T-cell (primary cell): ENCODE results near the gene TUBA3E. TPM values are rescaled to one million over a fixed set of nuclear protein-coding genes. Genes with fewer than 3 reads are reported as not detected.
"Not testable (repeated sequence)": the region's sequence is repeated elsewhere in the genome, so short reads cannot be mapped to it uniquely, and the experiment has no call there.

Source experiments
- ATAC-seq, 4 experiments: fragments of 200-7000 bp in 3 of 4; fragments of 150-1000 bp in 1 of 4; cut with Tn5 transposase; replicated peaks in 1 of 4; 1 replicate in 3 of 4; 2 replicates in 1 of 4; pipeline ENCODE4 v1.10.0; 2021; ENCODE audit warnings: moderate library complexity in 3 of 4, mild to moderate bottlenecking in 2 of 4, moderate number of reproducible peaks in 1 of 4
- CTCF ChIA-PET, 2 donors: fragments of 300-600 bp; sonication (Branson Sonifier 250); formaldehyde crosslinking; loops; one replicate each; lab custom pipeline; 2022; ENCODE audit warnings: antibody characterized with exemption in 2 of 2; lab: Charles Lee
- POLR2A ChIA-PET, 2 donors: fragments of 300-600 bp; sonication (Branson Sonifier 250); formaldehyde crosslinking; loops; one replicate each; lab custom pipeline; 2022; ENCODE audit warnings: antibody characterized with exemption in 2 of 2; lab: Charles Lee
- DNase-seq, 35 experiments: peaks; one replicate each; pipeline versions ENCODE4 v3.0.0 to v3.0.0-alpha.2; 2013 to 2023
- H3K27ac ChIP-seq: one replicate; pipeline ENCODE4 v1.5.1; 2013; ENCODE audit warnings: low read length
- H3K27me3 ChIP-seq, 2 experiments: replicated peaks in 1 of 2; 1 replicate in 1 of 2; 2 replicates in 1 of 2; pipeline versions ENCODE4 v1.6.1 to v1.7.0; 2013; ENCODE audit warnings: low read length in 1 of 2, mixed read lengths in 1 of 2; ENCODE audit not compliant: control insufficient read depth in 2 of 2, insufficient read depth in 2 of 2; ENCODE audit errors: extremely low read depth in 1 of 2
- H3K36me3 ChIP-seq, 2 donors: 1 replicate in 1 of 2; 2 replicates in 1 of 2; pipeline versions ENCODE4 v1.6.1 to v1.7.0; 2013; ENCODE audit warnings: low read length in 1 of 2; ENCODE audit not compliant: control insufficient read depth in 2 of 2, insufficient read depth in 1 of 2; ENCODE audit errors: extremely low read depth in 1 of 2
- H3K4me1 ChIP-seq, 2 experiments: 1 replicate in 1 of 2; 2 replicates in 1 of 2; pipeline versions ENCODE4 v1.6.1 to v1.7.0; 2013; ENCODE audit warnings: low read length in 2 of 2, mixed read lengths in 1 of 2; ENCODE audit not compliant: insufficient read depth in 2 of 2, control insufficient read depth in 1 of 2; ENCODE audit errors: extremely low read depth in 1 of 2
- H3K4me3 ChIP-seq, 2 donors: 1 replicate in 1 of 2; 2 replicates in 1 of 2; pipeline versions ENCODE4 v1.5.1 to v1.7.0; 2013; ENCODE audit warnings: mild to moderate bottlenecking in 2 of 2, low read length in 1 of 2, moderate library complexity in 1 of 2; ENCODE audit not compliant: control insufficient read depth in 1 of 2; ENCODE audit errors: extremely low read depth in 1 of 2
- H3K9me3 ChIP-seq: 2 replicates; pipeline ENCODE4 v1.7.0; 2013
- H3K27ac Mint-ChIP-seq, 2 donors: one replicate each; pipeline ENCODE4 v1.8.0; 2020 to 2021; ENCODE audit warnings: mild to moderate bottlenecking in 2 of 2, mixed read lengths in 2 of 2
- H3K27me3 Mint-ChIP-seq, 2 donors: one replicate each; pipeline ENCODE4 v1.8.0; 2021 to 2022; ENCODE audit warnings: mixed read lengths in 2 of 2
- H3K36me3 Mint-ChIP-seq: one replicate; pipeline ENCODE4 v1.8.0; 2021; ENCODE audit warnings: mixed read lengths
- H3K4me1 Mint-ChIP-seq, 3 donors: one replicate each; pipeline ENCODE4 v1.8.0; 2020 to 2022; ENCODE audit warnings: mixed read lengths in 3 of 3, mild to moderate bottlenecking in 1 of 3
- H3K4me3 Mint-ChIP-seq, 3 donors: one replicate each; pipeline ENCODE4 v1.8.0; 2020 to 2022; ENCODE audit warnings: mild to moderate bottlenecking in 3 of 3, mixed read lengths in 3 of 3, moderate library complexity in 3 of 3
- H3K9me3 Mint-ChIP-seq, 3 donors: one replicate each; pipeline ENCODE4 v1.8.0; 2020 to 2022; ENCODE audit warnings: mixed read lengths in 3 of 3
- WGBS: methylation state at CpG from one replicate; pipeline ENCODE4 v1.1.5; 2013; ENCODE audit warnings: missing lambda C conversion rate; ENCODE audit not compliant: insufficient coverage; 5-methylcytosine and 5-hydroxymethylcytosine counted together
- total RNA-seq, 35 experiments: library from RNA in 6 of 35; stranded (reverse) in 6 of 35; fragments of 120-200 nt in 1 of 35; gene quantifications; one replicate each; pipeline versions ENCODE4 v1.2.1 to v1.2.4 and lab custom pipeline; 2013 to 2026

The TUBA3E gene
- total RNA-seq, 5 donors from 2014 or later (not counting 1 experiment from before 2014, with no cell fraction given) = not detected

DNA sequence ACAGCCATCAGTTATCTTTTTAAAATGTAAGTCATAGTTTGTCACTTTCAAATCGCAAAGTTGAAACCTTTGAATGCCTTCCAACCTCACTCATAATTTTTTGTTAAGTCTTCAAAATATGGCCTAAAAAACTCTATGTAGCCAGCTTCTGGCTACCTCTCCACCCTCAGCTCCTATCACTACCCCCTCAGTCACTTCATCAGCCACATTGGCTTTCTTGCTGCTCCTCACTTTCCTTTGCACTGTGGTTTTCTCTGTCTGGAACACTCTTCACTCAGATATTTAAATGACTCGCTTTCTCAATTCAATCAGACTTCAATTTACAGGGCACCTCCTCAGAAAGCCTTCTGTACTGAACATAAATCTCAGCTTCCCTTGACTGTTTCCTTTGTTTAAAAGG is 34.8 kb upstream of the TUBA3E start:
- WGBS = 86% methylated on average over 1 of the region's 2 CpGs
- not testable (repeated sequence) for H3K27ac Mint-ChIP-seq, H3K9me3 Mint-ChIP-seq

DNA sequence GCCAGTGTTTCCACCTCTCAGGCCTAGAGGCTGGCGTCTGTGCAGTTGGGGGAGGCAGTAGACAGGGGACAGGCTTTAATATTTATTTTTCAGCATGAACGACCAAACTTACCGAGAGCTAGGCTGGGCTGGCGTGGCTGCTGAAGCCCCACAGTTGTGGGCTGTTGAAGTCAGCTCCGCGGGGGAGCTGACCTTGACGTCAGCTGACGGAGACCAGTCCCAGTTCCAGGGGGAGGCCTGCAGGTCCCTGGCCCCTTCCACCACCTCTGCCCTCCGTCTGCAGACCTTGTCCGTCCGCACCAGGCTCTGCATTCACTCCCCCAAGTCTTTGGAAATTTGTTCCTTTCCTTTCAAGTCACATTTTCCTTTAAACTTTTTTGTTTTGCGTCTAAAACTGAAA is 33.4 kb upstream of the TUBA3E start:
- Histone ChIP-seq H3K27ac (no peak overlapping the region), H3K4me1 (peaks cover 0 to 7% of the 10 kb centered on the region in 2 experiments), H3K9me3 (no peaks in the 10 kb centered on the region), H3K27me3 (peaks cover 0 to 6% of the 10 kb centered on the region in 2 experiments), H3K4me3 (no peak overlapping the region), H3K36me3 (no peaks in the 10 kb centered on the region)
- DNase-seq (no peak), ATAC-seq (no peak)
- Mint-ChIP-seq H3K27me3 (peaks cover 8 to 13% of the 10 kb centered on the region in 2 donors), H3K9me3 (no peaks in the 10 kb centered on the region), H3K27ac (no peak overlapping the region), H3K36me3 (no peaks in the 10 kb centered on the region), H3K4me3 (no peak overlapping the region), H3K4me1 (no peaks in the 10 kb centered on the region)
- WGBS = 81% methylated on average over 8 of the region's 12 CpGs
- ChIA-PET POLR2A (no interaction called here), CTCF (no interaction called here)

More for the DNA sequence above, 34.8 kb upstream of the TUBA3E start:
- ATAC-seq, H3K36me3 Mint-ChIP-seq, H3K27me3 ChIP-seq, DNase-seq, POLR2A ChIA-PET, H3K4me1 ChIP-seq, H3K4me3 Mint-ChIP-seq, H3K4me1 Mint-ChIP-seq, H3K4me3 ChIP-seq, H3K27ac ChIP-seq, H3K9me3 ChIP-seq, CTCF ChIA-PET, H3K36me3 ChIP-seq: not testable (repeated sequence)
- peaks cover 10 to 16% of the 10 kb centered on the region in 2 donors for H3K27me3 Mint-ChIP-seq

DNA sequence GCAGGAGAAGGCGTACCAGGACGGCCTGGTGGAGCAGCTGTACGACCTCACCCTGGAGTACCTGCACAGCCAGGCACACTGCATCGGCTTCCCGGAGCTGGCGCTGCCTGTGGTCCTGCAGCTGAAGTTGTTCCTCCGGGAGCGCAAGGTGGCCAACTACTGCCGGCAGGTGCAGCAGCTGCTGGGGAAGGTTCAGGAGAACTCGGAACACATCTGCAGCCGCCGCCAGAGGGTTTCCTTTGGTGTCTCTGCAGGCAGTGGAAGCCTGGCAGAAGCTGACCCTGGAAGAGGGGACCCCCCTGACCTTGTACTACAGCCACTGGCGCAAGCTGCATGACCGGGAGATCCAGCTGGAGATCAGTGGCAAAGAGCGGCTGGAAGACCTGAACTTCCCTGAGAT is 32.7 kb upstream of the TUBA3E start:
- H3K4me1 ChIP-seq, CTCF ChIA-PET, H3K36me3 Mint-ChIP-seq: not testable (repeated sequence)

DNA sequence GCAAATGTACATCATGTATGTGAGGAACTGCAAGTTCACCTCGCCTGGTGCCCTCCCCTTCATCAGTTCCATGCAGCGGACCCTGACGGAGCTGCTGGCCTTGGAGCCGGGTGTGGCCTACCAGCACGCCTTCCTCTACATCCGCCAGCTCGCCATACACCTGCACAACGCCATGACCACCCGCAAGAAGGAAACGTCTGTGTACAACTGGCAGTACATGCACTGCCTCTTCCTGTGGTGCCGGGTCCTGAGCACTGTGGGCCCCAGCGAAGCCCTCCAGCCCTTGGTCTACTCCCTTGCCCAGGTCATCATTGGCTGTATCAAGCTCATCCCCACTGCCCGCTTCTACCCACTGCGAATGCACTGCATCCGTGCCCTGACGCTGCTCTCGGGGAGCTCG is 32.1 kb upstream of the TUBA3E start:
- H3K27me3 ChIP-seq, H3K36me3 Mint-ChIP-seq, H3K27ac ChIP-seq, H3K27ac Mint-ChIP-seq, ATAC-seq, H3K36me3 ChIP-seq, H3K4me3 ChIP-seq, CTCF ChIA-PET, H3K9me3 Mint-ChIP-seq, H3K4me1 Mint-ChIP-seq, H3K9me3 ChIP-seq, POLR2A ChIA-PET, DNase-seq, H3K4me3 Mint-ChIP-seq, H3K4me1 ChIP-seq: not testable (repeated sequence)
- WGBS = 83% methylated on average over 10 of the region's 18 CpGs
- H3K27me3 Mint-ChIP-seq = peaks cover 7 to 11% of the 10 kb centered on the region in 2 donors

More for the DNA sequence above, 32.7 kb upstream of the TUBA3E start:
- H3K36me3 ChIP-seq, H3K4me1 Mint-ChIP-seq, DNase-seq, H3K9me3 Mint-ChIP-seq, ATAC-seq, POLR2A ChIA-PET, H3K9me3 ChIP-seq, H3K27me3 ChIP-seq, H3K4me3 Mint-ChIP-seq, H3K27ac ChIP-seq, H3K4me3 ChIP-seq, H3K27ac Mint-ChIP-seq: not testable (repeated sequence)
- H3K27me3 Mint-ChIP-seq = peaks cover 7 to 11% of the 10 kb centered on the region in 2 donors
- 95% methylated on average over 9 of the region's 15 CpGs for WGBS

GRCh38 chr2:130229161-130229510 is 30.9 kb upstream of the TUBA3E start:
- peak in 2 of 4 experiments; percentile 45 to 70 for ATAC-seq
- H3K27me3 ChIP-seq = not testable (repeated sequence)

DNA sequence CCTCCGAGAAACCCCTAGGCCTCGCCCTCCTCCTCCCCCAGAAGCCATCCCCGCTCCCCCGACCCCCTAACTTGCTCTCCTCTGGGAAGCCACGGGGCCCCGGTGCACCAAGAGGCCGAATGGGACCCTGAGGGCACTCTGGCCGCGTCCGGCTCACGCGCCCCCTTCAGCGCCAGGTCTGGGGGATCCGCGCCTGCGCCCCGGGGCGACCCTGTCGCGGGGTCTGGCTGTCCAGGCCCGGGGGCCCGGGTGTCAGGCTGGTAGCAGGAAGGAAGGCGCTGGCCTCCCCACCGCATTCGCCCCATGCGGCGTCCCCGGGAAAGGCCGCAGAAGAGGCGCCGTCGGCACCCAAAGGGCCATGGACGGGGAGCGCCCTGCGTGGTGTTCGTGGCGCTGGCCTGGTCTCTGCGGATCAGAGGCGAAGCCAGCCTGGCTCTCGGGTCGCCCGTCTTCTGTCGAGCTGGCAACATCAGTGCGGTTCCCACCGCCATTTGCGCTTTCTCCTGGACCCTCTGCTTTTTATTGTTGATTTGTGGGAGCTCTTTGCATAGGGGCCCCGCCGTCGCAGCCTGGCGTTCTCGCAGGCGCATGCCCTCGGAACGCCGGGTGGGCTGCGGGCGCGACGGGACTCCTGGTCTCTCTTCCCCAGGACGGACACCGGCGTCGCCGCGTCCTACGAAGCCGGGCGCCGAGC is 30.4 kb upstream of the TUBA3E start:
- H3K9me3 Mint-ChIP-seq, H3K9me3 ChIP-seq, DNase-seq, H3K36me3 ChIP-seq, ATAC-seq, H3K4me1 Mint-ChIP-seq, H3K27ac Mint-ChIP-seq, H3K4me3 Mint-ChIP-seq, H3K4me3 ChIP-seq, H3K4me1 ChIP-seq, CTCF ChIA-PET, H3K27me3 ChIP-seq, H3K27ac ChIP-seq, H3K36me3 Mint-ChIP-seq: not testable (repeated sequence)
- POLR2A ChIA-PET = interaction anchor here in 1 of 2 donors (0.6 kb wide), 1 partner anchor 31 kb away, joined by 3 read pairs; no protein-coding TSS in a partner anchor
- 91% methylated on average over 60 of the region's 69 CpGs for WGBS
- H3K27me3 Mint-ChIP-seq = peaks cover 4 to 12% of the 10 kb centered on the region in 2 donors

More at GRCh38 chr2:130229161-130229510, 30.9 kb upstream of the TUBA3E start:
- H3K27ac ChIP-seq, CTCF ChIA-PET, H3K36me3 Mint-ChIP-seq, H3K9me3 Mint-ChIP-seq, H3K4me1 Mint-ChIP-seq, H3K9me3 ChIP-seq, H3K4me1 ChIP-seq, H3K4me3 ChIP-seq, H3K36me3 ChIP-seq, H3K27ac Mint-ChIP-seq: not testable (repeated sequence)
- peak in 22 of 35 experiments; percentile 4 to 60 (median 22) for DNase-seq
- POLR2A ChIA-PET = interaction anchor here in 1 of 2 donors (0.6 kb wide), 1 partner anchor 32 kb away, joined by 3 read pairs; no protein-coding TSS in a partner anchor
- Mint-ChIP-seq H3K4me3 (peak overlapping the region in 1 of 3 donors; percentile 39), H3K27me3 (peaks cover 5 to 11% of the 10 kb centered on the region in 2 donors)
- WGBS = 64% methylated on average over 29 of the region's 48 CpGs
